Thoracic aorta (tissue), 2 donors: ENCODE data around the gene MASP2. TPM values are rescaled to one million over a fixed set of nuclear protein-coding genes. Genes with fewer than 3 reads are reported as not detected.
"Not testable (repeated sequence)": the region's sequence is repeated elsewhere in the genome, so short reads cannot be mapped to it uniquely, and the experiment has no call there.

Experiments used
- ATAC-seq: fragments of 150-250 bp; one replicate; pipeline ENCODE4 v1.8.0; 2017; ENCODE audit warnings: low read depth; ENCODE audit not compliant: insufficient number of reproducible peaks, low FRiP score
- DNase-seq: peaks from one replicate; pipeline ENCODE4 v3.0.0-alpha.2; 2020; ENCODE audit warnings: low spot score
- H3K27ac ChIP-seq, 2 donors: fragments of 200-600 bp; sonication (generic); 1 replicate in 1 of 2; 2 replicates in 1 of 2; pipeline ENCODE4 v1.5.1; 2016; ENCODE audit warnings: mild to moderate bottlenecking in 2 of 2, moderate library complexity in 2 of 2
- H3K27me3 ChIP-seq: fragments of 200-600 bp; sonication (generic); replicated peaks from 2 replicates; pipeline ENCODE4 v1.6.0; 2016; ENCODE audit warnings: mild to moderate bottlenecking; ENCODE audit not compliant: insufficient read depth
- H3K36me3 ChIP-seq: fragments of 200-600 bp; sonication (generic); one replicate; pipeline ENCODE4 v1.5.1; 2016
- H3K4me1 ChIP-seq, 2 donors: fragments of 200-600 bp; sonication (generic); 1 replicate in 1 of 2; 2 replicates in 1 of 2; pipeline versions ENCODE4 v1.5.1 to v1.6.0; 2016; ENCODE audit warnings: low read depth in 2 of 2, mild to moderate bottlenecking in 1 of 2; ENCODE audit not compliant: control insufficient read depth in 1 of 2
- H3K4me3 ChIP-seq: fragments of 200-600 bp; sonication (generic); 2 replicates; pipeline ENCODE4 v1.5.1; 2016; ENCODE audit warnings: mild to moderate bottlenecking
- H3K9me3 ChIP-seq: fragments of 200-600 bp; sonication (generic); 2 replicates; pipeline ENCODE4 v1.5.1; 2016
- CTCF ChIP-seq: fragments of 200-600 bp; sonication (generic); IDR thresholded peaks from one replicate; pipeline ENCODE4 v1.5.1; 2019; ENCODE audit warnings: antibody characterized with exemption
- total RNA-seq, 2 donors: library from RNA; depleted of rRNA; stranded (reverse); fragments of >200 nt; gene quantifications; one replicate each; pipeline versions ENCODE4 v1.1.0 to v1.2.3, GENCODE V29; 2016

MASP2 gene
- total RNA-seq, 2 donors from 2014 or later = not detected

GRCh38 chr1:11052839-11053757 is 6.1 kb upstream of the MASP2 start:
- no peaks in the 10 kb centered on the region for H3K9me3 ChIP-seq
- H3K36me3 ChIP-seq = peaks cover 11% of the 10 kb centered on the region
- DNase-seq (no peak), ATAC-seq (no peak)
- H3K4me3 ChIP-seq = no peak overlapping the region
- no peaks in the 10 kb centered on the region for H3K27me3 ChIP-seq
- H3K4me1 ChIP-seq = no peaks in the 10 kb centered on the region
- no peak for TF ChIP-seq CTCF
- H3K27ac ChIP-seq = no peak overlapping the region

- no peak for DNase-seq
- no peak overlapping the region for H3K27ac ChIP-seq
- TF ChIP-seq CTCF = no peak
Observed at GRCh38 chr1:11051781-11052511, 4.9 kb upstream of the MASP2 start.

GRCh38 chr1:11051121-11051520 is 4.1 kb upstream of the MASP2 start:
- not testable (repeated sequence) for ATAC-seq, H3K27me3 ChIP-seq, H3K4me1 ChIP-seq, DNase-seq, H3K9me3 ChIP-seq, H3K4me3 ChIP-seq, H3K27ac ChIP-seq, H3K36me3 ChIP-seq

More at GRCh38 chr1:11051781-11052511, 4.9 kb upstream of the MASP2 start:
- Histone ChIP-seq H3K4me3 (no peak overlapping the region), H3K9me3 (no peaks in the 10 kb centered on the region), H3K27me3 (no peaks in the 10 kb centered on the region), H3K36me3 (peaks cover 11% of the 10 kb centered on the region), H3K4me1 (no peaks in the 10 kb centered on the region)
- ATAC-seq = no peak

- no peaks in the 10 kb centered on the region for H3K36me3 ChIP-seq
- no peaks in the 10 kb centered on the region for H3K27me3 ChIP-seq
- no peak overlapping the region for H3K27ac ChIP-seq
- no peak for ATAC-seq
- no peak overlapping the region for H3K4me3 ChIP-seq
- no peak for DNase-seq
- no peaks in the 10 kb centered on the region for H3K9me3 ChIP-seq
- H3K4me1 ChIP-seq = no peaks in the 10 kb centered on the region
- TF ChIP-seq CTCF = no peak
Observed at GRCh38 chr1:11046270-11046566, 821 bp downstream of the MASP2 start.

GRCh38 chr1:11045428-11046269 is 1.4 kb downstream of the MASP2 start:
- no peak for DNase-seq
- H3K27ac ChIP-seq = no peak overlapping the region

More at GRCh38 chr1:11045428-11046269, 1.4 kb downstream of the MASP2 start:
- TF ChIP-seq CTCF = no peak
- Histone ChIP-seq H3K36me3 (no peaks in the 10 kb centered on the region), H3K4me1 (no peaks in the 10 kb centered on the region), H3K4me3 (no peak overlapping the region), H3K9me3 (no peaks in the 10 kb centered on the region), H3K27me3 (no peaks in the 10 kb centered on the region)
- ATAC-seq = no peak
